ENCODE data around the gene CYSRT1. TPM values are rescaled to one million over a fixed set of nuclear protein-coding genes. Genes with fewer than 3 reads are reported as not detected.

The CYSRT1 gene
- total and polyA plus RNA-seq, 2 donors (not counting 1 experiment from before 2014, with no cell fraction given): 0.22 to 0.51 TPM

DNA sequence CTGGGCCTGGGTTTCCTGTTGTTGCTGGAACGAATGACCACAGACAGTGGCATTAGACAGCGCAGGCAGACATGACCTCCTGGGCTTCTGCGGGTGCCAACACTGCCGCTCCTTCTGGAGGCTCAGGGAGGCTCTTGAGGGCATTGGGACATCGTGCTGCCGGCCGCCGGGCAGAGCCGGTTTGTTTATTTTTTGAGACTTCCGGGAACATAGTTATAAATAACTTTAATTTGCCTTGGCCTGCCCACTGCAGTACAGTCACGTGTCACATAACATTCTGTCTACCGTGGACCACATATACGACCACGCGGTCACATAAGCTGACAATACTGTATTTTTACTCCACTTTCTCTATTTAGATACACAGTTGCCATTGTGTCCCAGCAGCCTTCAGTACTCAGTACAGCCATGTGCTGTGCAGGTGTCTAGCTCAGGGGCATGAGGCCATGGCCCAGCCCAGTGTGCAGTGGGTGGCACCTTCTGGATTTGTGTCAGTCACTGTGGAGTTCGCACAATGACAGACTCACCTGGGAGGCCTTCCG, 44.3 kb downstream of the CYSRT1 start:
- Mint-ChIP-seq H3K9me3 (ENCODE audit: insufficient read depth) (no peaks in the 10 kb centered on the region), H3K27me3 (no peaks in the 10 kb centered on the region), H3K4me1 (peaks cover 30% of the 10 kb centered on the region), H3K4me3 (peak overlapping the region; percentile 69), H3K27ac (peak overlapping the region; percentile 78)
- intact Hi-C loops (cut with micrococcal nuclease): loop anchor here (2.0 kb wide), 1 partner anchor 15 kb away; the partner anchor contains the start of gene NELFB
- TF ChIP-seq, protein P1, sequence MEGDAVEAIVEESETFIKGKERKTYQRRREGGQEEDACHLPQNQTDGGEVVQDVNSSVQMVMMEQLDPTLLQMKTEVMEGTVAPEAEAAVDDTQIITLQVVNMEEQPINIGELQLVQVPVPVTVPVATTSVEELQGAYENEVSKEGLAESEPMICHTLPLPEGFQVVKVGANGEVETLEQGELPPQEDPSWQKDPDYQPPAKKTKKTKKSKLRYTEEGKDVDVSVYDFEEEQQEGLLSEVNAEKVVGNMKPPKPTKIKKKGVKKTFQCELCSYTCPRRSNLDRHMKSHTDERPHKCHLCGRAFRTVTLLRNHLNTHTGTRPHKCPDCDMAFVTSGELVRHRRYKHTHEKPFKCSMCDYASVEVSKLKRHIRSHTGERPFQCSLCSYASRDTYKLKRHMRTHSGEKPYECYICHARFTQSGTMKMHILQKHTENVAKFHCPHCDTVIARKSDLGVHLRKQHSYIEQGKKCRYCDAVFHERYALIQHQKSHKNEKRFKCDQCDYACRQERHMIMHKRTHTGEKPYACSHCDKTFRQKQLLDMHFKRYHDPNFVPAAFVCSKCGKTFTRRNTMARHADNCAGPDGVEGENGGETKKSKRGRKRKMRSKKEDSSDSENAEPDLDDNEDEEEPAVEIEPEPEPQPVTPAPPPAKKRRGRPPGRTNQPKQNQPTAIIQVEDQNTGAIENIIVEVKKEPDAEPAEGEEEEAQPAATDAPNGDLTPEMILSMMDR (IDR thresholded peaks at IDR 0.05): no peak
- TF ChIP-seq EZH2 (IDR thresholded peaks at IDR 0.05; ENCODE audit: borderline replicate concordance, insufficient read depth, low read depth, low read length, poor library complexity, severe bottlenecking): no peak
- POLR2A ChIA-PET: interaction anchor here (0.7 to 1.8 kb wide), 6 partner anchors 11 to 30 kb away, joined by 3 to 6 read pairs (median 4); partner anchors contain the start of gene TUBB4B
- Histone ChIP-seq H2AFZ (ENCODE audit: insufficient read depth, low read depth, low read length, poor library complexity, severe bottlenecking) (no peak overlapping the region), H3K27ac (ENCODE audit: low read length in 2 of 2) (peak overlapping the region; percentile 15 to 48), H4K20me1 (ENCODE audit: control insufficient read depth, insufficient read depth, low read length, poor library complexity, severe bottlenecking) (peaks cover 33% of the 10 kb centered on the region), H3K4me3 (ENCODE audit: control extremely low read depth in 1 of 5, extremely low read depth in 1 of 5, insufficient read depth in 1 of 5, low read depth in 2 of 5, low read length in 4 of 5) (peak overlapping the region in 4 of 5 experiments; percentile 33 to 50 (median 45)), H3K79me2 (ENCODE audit: control insufficient read depth, insufficient read depth, low read length) (peaks cover 38% of the 10 kb centered on the region), H3K4me1 (ENCODE audit: control insufficient read depth in 2 of 2, insufficient read depth in 2 of 2, low read length in 2 of 2) (peaks cover 12 to 49% of the 10 kb centered on the region in 2 donors), H3K4me2 (replicated peaks; ENCODE audit: low read depth, low read length, poor library complexity, severe bottlenecking) (peak overlapping the region; percentile 64), H3K27me3 (replicated peaks in 1 of 4; ENCODE audit: control extremely low read depth in 1 of 4, control insufficient read depth in 3 of 4, insufficient read depth in 4 of 4, low read length in 3 of 4) (no peaks in the 10 kb centered on the region), H3K9me3 (ENCODE audit: control extremely low read depth in 1 of 3, control insufficient read depth in 2 of 3, insufficient read depth in 1 of 3, low read length in 2 of 3) (no peaks in the 10 kb centered on the region), H3K9ac (ENCODE audit: low read length) (peak overlapping the region; percentile 53), H3K36me3 (replicated peaks in 1 of 2; ENCODE audit: control extremely low read depth in 1 of 2, control insufficient read depth in 1 of 2, extremely low read depth in 1 of 2, insufficient read depth in 2 of 2, low read length in 1 of 2) (peaks cover 0 to 24% of the 10 kb centered on the region in 2 experiments)
- 81% methylated on average over 16 of the region's 17 CpGs for WGBS (ENCODE audit: insufficient coverage)
- DNase-seq: peak; percentile 56
- ATAC-seq (ENCODE audit: low read depth): peak; percentile 37
- CTCF ChIA-PET: interaction anchor here (0.6 to 1.4 kb wide), 4 partner anchors 10 to 234 kb away, joined by 3 to 6 read pairs (median 3); no protein-coding TSS in a partner anchor

GRCh38 chr9:137270929-137271695, 46.1 kb downstream of the CYSRT1 start:
- WGBS (ENCODE audit: insufficient coverage): 57% methylated on average over 31 of the region's 32 CpGs
- no peaks in the 10 kb centered on the region for H3K9me3 ChIP-seq (ENCODE audit: control extremely low read depth in 1 of 3, control insufficient read depth in 2 of 3, insufficient read depth in 1 of 3, low read length in 2 of 3)
- no peak overlapping the region for H3K27ac ChIP-seq (ENCODE audit: low read length in 2 of 2)
- peaks cover 27% of the 10 kb centered on the region for H4K20me1 ChIP-seq (ENCODE audit: control insufficient read depth, insufficient read depth, low read length, poor library complexity, severe bottlenecking)
- DNase-seq (no peak), ATAC-seq (ENCODE audit: low read depth) (no peak)
- Mint-ChIP-seq H3K27me3 (no peaks in the 10 kb centered on the region), H3K27ac (peak overlapping the region; percentile 78), H3K4me3 (no peak overlapping the region), H3K9me3 (ENCODE audit: insufficient read depth) (no peaks in the 10 kb centered on the region), H3K4me1 (peaks cover 47% of the 10 kb centered on the region)
- no peak overlapping the region for H3K4me2 ChIP-seq (replicated peaks; ENCODE audit: low read depth, low read length, poor library complexity, severe bottlenecking)
- no peak overlapping the region for H3K4me3 ChIP-seq (ENCODE audit: control extremely low read depth in 1 of 5, extremely low read depth in 1 of 5, insufficient read depth in 1 of 5, low read depth in 2 of 5, low read length in 4 of 5)
- no peak overlapping the region for H2AFZ ChIP-seq (ENCODE audit: insufficient read depth, low read depth, low read length, poor library complexity, severe bottlenecking)
- peaks cover 36% of the 10 kb centered on the region for H3K79me2 ChIP-seq (ENCODE audit: control insufficient read depth, insufficient read depth, low read length)
- ChIA-PET POLR2A (no interaction called here), CTCF (no interaction called here)
- H3K27me3 ChIP-seq (replicated peaks in 1 of 4; ENCODE audit: control extremely low read depth in 1 of 4, control insufficient read depth in 3 of 4, insufficient read depth in 4 of 4, low read length in 3 of 4): no peaks in the 10 kb centered on the region
- TF ChIP-seq, protein P1 (IDR thresholded peaks at IDR 0.05): no peak
- no peak for TF ChIP-seq EZH2 (IDR thresholded peaks at IDR 0.05; ENCODE audit: borderline replicate concordance, insufficient read depth, low read depth, low read length, poor library complexity, severe bottlenecking)
- peaks cover 0 to 19% of the 10 kb centered on the region in 2 experiments for H3K36me3 ChIP-seq (replicated peaks in 1 of 2; ENCODE audit: control extremely low read depth in 1 of 2, control insufficient read depth in 1 of 2, extremely low read depth in 1 of 2, insufficient read depth in 2 of 2, low read length in 1 of 2)
- no peak overlapping the region for H3K9ac ChIP-seq (ENCODE audit: low read length)
- intact Hi-C loops (cut with micrococcal nuclease): no loop called here
- H3K4me1 ChIP-seq (ENCODE audit: control insufficient read depth in 2 of 2, insufficient read depth in 2 of 2, low read length in 2 of 2): peaks cover 29 to 67% of the 10 kb centered on the region in 2 donors
